Endodermal cell (in vitro differentiated cells): ENCODE measurements around the gene TAF3. TPM values are rescaled to one million over a fixed set of nuclear protein-coding genes. Genes with fewer than 3 reads are reported as not detected.
A peak's percentile ranks its signal among the peaks of the same experiment; 100 is the strongest.

Experiments
- DNase-seq: peaks from one replicate; pipeline ENCODE4 v3.0.0-alpha.2; 2017
- H3K27ac ChIP-seq: 2 replicates; pipeline ENCODE4 v1.5.1; 2013; ENCODE audit warnings: mild to moderate bottlenecking, low read depth, low read length, moderate library complexity
- H3K27me3 ChIP-seq: 2 replicates; pipeline ENCODE4 v1.6.1; 2013; ENCODE audit warnings: mild to moderate bottlenecking, low read length, moderate library complexity; ENCODE audit not compliant: insufficient read depth, control insufficient read depth, poor library complexity, severe bottlenecking
- H3K36me3 ChIP-seq: 2 replicates; pipeline ENCODE4 v1.7.0; 2013; ENCODE audit warnings: mild to moderate bottlenecking, low read length, moderate library complexity; ENCODE audit not compliant: control insufficient read depth, insufficient read depth
- H3K4me1 ChIP-seq: one replicate; pipeline ENCODE4 v1.7.0; 2013; ENCODE audit warnings: low read length; ENCODE audit not compliant: control insufficient read depth, insufficient read depth
- H3K4me3 ChIP-seq: 2 replicates; pipeline ENCODE4 v1.5.1; 2013; ENCODE audit warnings: mild to moderate bottlenecking, low read length, moderate library complexity
- H3K9ac ChIP-seq: 2 replicates; pipeline ENCODE4 v1.6.1; 2013; ENCODE audit warnings: mild to moderate bottlenecking, low read length, moderate library complexity; ENCODE audit not compliant: poor library complexity, severe bottlenecking; ENCODE audit errors: extremely low read depth
- H3K9me3 ChIP-seq: 2 replicates; pipeline ENCODE4 v1.6.1; 2013; ENCODE audit warnings: mild to moderate bottlenecking, low read length, moderate library complexity; ENCODE audit not compliant: control insufficient read depth
- H3K27ac Mint-ChIP-seq: 2 replicates; pipeline ENCODE4 v1.8.0; 2020; ENCODE audit warnings: mixed read lengths
- H3K27me3 Mint-ChIP-seq: 2 replicates; pipeline ENCODE4 v1.8.0; 2021; ENCODE audit warnings: mild to moderate bottlenecking, mixed read lengths; ENCODE audit not compliant: insufficient read depth
- H3K36me3 Mint-ChIP-seq: 2 replicates; pipeline ENCODE4 v1.8.0; 2020; ENCODE audit warnings: low read depth, mixed read lengths
- H3K4me1 Mint-ChIP-seq: 2 replicates; pipeline ENCODE4 v1.8.0; 2020; ENCODE audit warnings: mixed read lengths
- H3K4me3 Mint-ChIP-seq: 2 replicates; pipeline ENCODE4 v1.8.0; 2020; ENCODE audit warnings: mild to moderate bottlenecking, moderate library complexity, mixed read lengths
- H3K9me3 Mint-ChIP-seq: 2 replicates; pipeline ENCODE4 v1.8.0; 2020; ENCODE audit warnings: mild to moderate bottlenecking, mixed read lengths
- WGBS, 2 experiments: methylation state at CpG; one replicate each; pipeline versions ENCODE4 v1.1.5 to v1.1.7; 2013; ENCODE audit warnings: missing lambda C conversion rate in 2 of 2, mixed read lengths in 1 of 2; ENCODE audit not compliant: insufficient coverage in 1 of 2, insufficient read length in 1 of 2; 5-methylcytosine and 5-hydroxymethylcytosine counted together
- total RNA-seq, 2 donors: library from RNA; stranded (reverse); fragmentation: NEBNext Ultra II Directional in 1 of 2; extraction: Animal tissue kit (Norgen Biotek cat#: 25700) in 1 of 2; gene quantifications; 2 replicates in 1 of 2; 3 replicates in 1 of 2; pipeline ENCODE4 v1.2.1, GENCODE V29; 2021
- TF ChIP-seq, protein P1 (sequence below): fragments of 200-600 bp; sonication (generic); conservative IDR thresholded peaks from 2 replicates; pipeline ENCODE4 v1.5.0; 2021; ENCODE audit warnings: antibody characterized with exemption, mild to moderate bottlenecking

TAF3 gene
- total RNA-seq, 2 donors from 2014 or later: 9.9 to 10.0 TPM

GRCh38 chr10:7787150-7787856 is 31.0 kb upstream of the TAF3 start:
- peak overlapping the region; percentile 96 for H3K4me3 ChIP-seq
- H3K4me1 ChIP-seq: peaks cover 3% of the 10 kb centered on the region
- Mint-ChIP-seq H3K4me3 (no peak overlapping the region), H3K9me3 (no peaks in the 10 kb centered on the region), H3K27ac (no peak overlapping the region), H3K4me1 (peaks cover 21% of the 10 kb centered on the region), H3K27me3 (no peaks in the 10 kb centered on the region), H3K36me3 (peaks cover 31% of the 10 kb centered on the region)
- 1% methylated on average over 10 to 25 of the region's 26 CpGs for WGBS, 2 experiments
- TF ChIP-seq, protein P1, sequence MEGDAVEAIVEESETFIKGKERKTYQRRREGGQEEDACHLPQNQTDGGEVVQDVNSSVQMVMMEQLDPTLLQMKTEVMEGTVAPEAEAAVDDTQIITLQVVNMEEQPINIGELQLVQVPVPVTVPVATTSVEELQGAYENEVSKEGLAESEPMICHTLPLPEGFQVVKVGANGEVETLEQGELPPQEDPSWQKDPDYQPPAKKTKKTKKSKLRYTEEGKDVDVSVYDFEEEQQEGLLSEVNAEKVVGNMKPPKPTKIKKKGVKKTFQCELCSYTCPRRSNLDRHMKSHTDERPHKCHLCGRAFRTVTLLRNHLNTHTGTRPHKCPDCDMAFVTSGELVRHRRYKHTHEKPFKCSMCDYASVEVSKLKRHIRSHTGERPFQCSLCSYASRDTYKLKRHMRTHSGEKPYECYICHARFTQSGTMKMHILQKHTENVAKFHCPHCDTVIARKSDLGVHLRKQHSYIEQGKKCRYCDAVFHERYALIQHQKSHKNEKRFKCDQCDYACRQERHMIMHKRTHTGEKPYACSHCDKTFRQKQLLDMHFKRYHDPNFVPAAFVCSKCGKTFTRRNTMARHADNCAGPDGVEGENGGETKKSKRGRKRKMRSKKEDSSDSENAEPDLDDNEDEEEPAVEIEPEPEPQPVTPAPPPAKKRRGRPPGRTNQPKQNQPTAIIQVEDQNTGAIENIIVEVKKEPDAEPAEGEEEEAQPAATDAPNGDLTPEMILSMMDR: no peak
- H3K9ac ChIP-seq: peak overlapping the region; percentile 81
- DNase-seq: no peak
- H3K9me3 ChIP-seq: no peaks in the 10 kb centered on the region
- H3K36me3 ChIP-seq: peaks cover 39% of the 10 kb centered on the region
- no peak overlapping the region for H3K27ac ChIP-seq
- no peaks in the 10 kb centered on the region for H3K27me3 ChIP-seq

GRCh38 chr10:7787857-7788638 is 30.3 kb upstream of the TAF3 start, which contains the start of the genes ATP5F1C and KIN:
TSS of gene ATP5F1C (plus strand) at chr10:7788177. CDS start at chr10:7788208, 31 bp downstream.
TSS of gene KIN (minus strand) at chr10:7787993. CDS start at chr10:7787933, 60 bp downstream.
- Histone ChIP-seq H3K9me3 (no peaks in the 10 kb centered on the region), H3K9ac (peak within 1 kb of the TSS; percentile 81), H3K36me3 (peaks cover 31% of the 10 kb centered on the region), H3K4me3 (peak within 1 kb of the TSS; percentile 96), H3K4me1 (peaks cover 3% of the 10 kb centered on the region), H3K27me3 (no peaks in the 10 kb centered on the region), H3K27ac (peak within 1 kb of the TSS; percentile 27)
- peak; percentile 99 for DNase-seq
- TF ChIP-seq, protein P1: no peak
- Mint-ChIP-seq H3K27me3 (no peaks in the 10 kb centered on the region), H3K4me1 (peaks cover 22% of the 10 kb centered on the region), H3K9me3 (no peaks in the 10 kb centered on the region), H3K27ac (no peak within 1 kb of the TSS), H3K4me3 (no peak within 1 kb of the TSS), H3K36me3 (peaks cover 34% of the 10 kb centered on the region)
- 0 to 1% methylated on average over 30 to 59 of the region's 59 CpGs for WGBS, 2 experiments

- H3K27ac Mint-ChIP-seq: no peak overlapping the region
Measured at GRCh38 chr10:7788639-7789286, 29.5 kb upstream of the TAF3 start.

More at GRCh38 chr10:7788639-7789286, 29.5 kb upstream of the TAF3 start:
- peaks cover 25% of the 10 kb centered on the region for H3K36me3 ChIP-seq
- H3K27me3 ChIP-seq: no peaks in the 10 kb centered on the region
- peak; percentile 80 for DNase-seq
- H3K27ac ChIP-seq: no peak overlapping the region
- H3K27me3 Mint-ChIP-seq: no peaks in the 10 kb centered on the region
- peaks cover 30% of the 10 kb centered on the region for H3K36me3 Mint-ChIP-seq
- peaks cover 22% of the 10 kb centered on the region for H3K4me1 Mint-ChIP-seq
- no peak overlapping the region for H3K4me3 Mint-ChIP-seq
- H3K4me3 ChIP-seq: peak overlapping the region; percentile 96
- H3K9me3 Mint-ChIP-seq: no peaks in the 10 kb centered on the region
- TF ChIP-seq, protein P1: no peak
- no peaks in the 10 kb centered on the region for H3K9me3 ChIP-seq
- WGBS, 2 experiments: 6% methylated on average over 18 to 25 of the region's 25 CpGs
- peak overlapping the region; percentile 81 for H3K9ac ChIP-seq
- H3K4me1 ChIP-seq: peaks cover 3% of the 10 kb centered on the region
